ENCODE results near the gene RHO. TPM values are rescaled to one million over a fixed set of nuclear protein-coding genes. Genes with fewer than 3 reads are reported as not detected.

Gene RHO
- total RNA-seq, 2 donors from 2014 or later, result not detected

- no peaks in the 10 kb centered on the region for H3K27me3 ChIP-seq
- intact Hi-C loops (cut with DNase I), result no loop called here
- no peaks in the 10 kb centered on the region for H3K9me3 ChIP-seq
- H3K27ac ChIP-seq, result no peak overlapping the region
- no peak overlapping the region for H3K4me3 ChIP-seq
- no peaks in the 10 kb centered on the region for H3K36me3 ChIP-seq (replicated peaks in 1 of 2; ENCODE audit: insufficient read depth in 1 of 2, low read depth in 2 of 2)
- DNase-seq (no peak), ATAC-seq (no peak)
- WGBS, 2 donors, result 91 to 95% methylated on average over 20 of the region's 24 CpGs
- TF ChIP-seq POLR2A (IDR thresholded peaks at IDR 0.05), result no peak
- TF ChIP-seq CTCF (IDR thresholded peaks at IDR 0.05), result no peak
- H3K4me1 ChIP-seq, result peaks cover 11% of the 10 kb centered on the region
Measured at GRCh38 chr3:129574206-129574605, 45.8 kb downstream of the RHO start.

GRCh38 chr3:129575233-129575996, 47.0 kb downstream of the RHO start:
- intact Hi-C loops (cut with DNase I), result no loop called here
- Histone ChIP-seq H3K27me3 (no peaks in the 10 kb centered on the region), H3K9me3 (no peaks in the 10 kb centered on the region), H3K4me3 (no peak overlapping the region), H3K4me1 (peaks cover 11% of the 10 kb centered on the region), H3K36me3 (replicated peaks in 1 of 2; ENCODE audit: insufficient read depth in 1 of 2, low read depth in 2 of 2) (no peaks in the 10 kb centered on the region), H3K27ac (no peak overlapping the region)
- WGBS, 2 donors, result 77 to 86% methylated on average over 14 to 19 of the region's 19 CpGs
- TF ChIP-seq POLR2A (IDR thresholded peaks at IDR 0.05), result no peak
- TF ChIP-seq CTCF (IDR thresholded peaks at IDR 0.05), result no peak
- ATAC-seq (no peak), DNase-seq (no peak)

- no peaks in the 10 kb centered on the region for H3K27me3 ChIP-seq
- WGBS, 2 donors, result 90 to 91% methylated on average over 8 to 10 of the region's 10 CpGs
- no peak overlapping the region for H3K4me3 ChIP-seq
- intact Hi-C loops (cut with DNase I), result no loop called here
- ATAC-seq (no peak), DNase-seq (no peak)
- H3K9me3 ChIP-seq, result no peaks in the 10 kb centered on the region
- no peak for TF ChIP-seq POLR2A (IDR thresholded peaks at IDR 0.05)
- TF ChIP-seq CTCF (IDR thresholded peaks at IDR 0.05), result no peak
- H3K4me1 ChIP-seq, result peaks cover 11% of the 10 kb centered on the region
- no peaks in the 10 kb centered on the region for H3K36me3 ChIP-seq (replicated peaks in 1 of 2; ENCODE audit: insufficient read depth in 1 of 2, low read depth in 2 of 2)
- peak overlapping the region in 2 of 4 donors; percentile 16 to 72 for H3K27ac ChIP-seq
Measured at GRCh38 chr3:129575997-129576384, 47.6 kb downstream of the RHO start.

GRCh38 chr3:129576514-129577352, 48.3 kb downstream of the RHO start:
- peak; percentile 57 for ATAC-seq
- TF ChIP-seq CTCF (IDR thresholded peaks at IDR 0.05) (no peak), POLR2A (IDR thresholded peaks at IDR 0.05) (peak in 1 of 3 donors; percentile 19)
- peaks cover 11% of the 10 kb centered on the region for H3K4me1 ChIP-seq
- 52 to 53% methylated on average over 8 to 18 of the region's 18 CpGs for WGBS, 2 donors
- no peaks in the 10 kb centered on the region for H3K9me3 ChIP-seq
- H3K27me3 ChIP-seq, result no peaks in the 10 kb centered on the region
- H3K27ac ChIP-seq, result peak overlapping the region; percentile 16 to 72 (median 40)
- intact Hi-C loops (cut with DNase I), result no loop called here
- DNase-seq, result peak; percentile 45 to 84 (median 75)
- H3K4me3 ChIP-seq, result no peak overlapping the region
- no peaks in the 10 kb centered on the region for H3K36me3 ChIP-seq (replicated peaks in 1 of 2; ENCODE audit: insufficient read depth in 1 of 2, low read depth in 2 of 2)

Measured in body of pancreas (tissue), 4 donors.